NCI-H1436 treated with DMSO at 0.1 percent for 48 hours (cell line): ENCODE results near the gene TRIM22.
"Not testable (repeated sequence)": the region's sequence is repeated elsewhere in the genome, so short reads cannot be mapped to it uniquely, and the experiment has no call there.

ENCODE experiments used
- DNase-seq: peaks from one replicate; lab custom pipeline; 2025; lab: John Stamatoyannopoulos, UW

Gene TRIM22

GRCh38 chr11:5689551-5689983, at the start of gene TRIM22:
TSS of gene TRIM22 (plus strand) at chr11:5689790. CDS start at chr11:5696233, 6,443 bp downstream.
- no peak for DNase-seq

GRCh38 chr11:5639953-5640352, 49.6 kb upstream of the TRIM22 start:
- DNase-seq, result no peak

GRCh38 chr11:5643585-5643984, 46.0 kb upstream of the TRIM22 start:
- DNase-seq, result no peak

GRCh38 chr11:5646139-5646538, 43.5 kb upstream of the TRIM22 start:
- DNase-seq, result no peak

- DNase-seq, result no peak
Measured at GRCh38 chr11:5655474-5655873, 34.1 kb upstream of the TRIM22 start.

- DNase-seq, result not testable (repeated sequence)
Measured at GRCh38 chr11:5656956-5657355, 32.6 kb upstream of the TRIM22 start.

- DNase-seq, result no peak
Measured at GRCh38 chr11:5658318-5658717, 31.3 kb upstream of the TRIM22 start.

GRCh38 chr11:5663511-5663910, 26.1 kb upstream of the TRIM22 start:
- DNase-seq, result no peak

- no peak for DNase-seq
Measured at GRCh38 chr11:5665051-5665570, 24.5 kb upstream of the TRIM22 start.

GRCh38 chr11:5665746-5666401, 23.7 kb upstream of the TRIM22 start:
- no peak for DNase-seq

GRCh38 chr11:5666402-5666793, 23.2 kb upstream of the TRIM22 start:
- DNase-seq, result no peak

- DNase-seq, result no peak
Measured at GRCh38 chr11:5671831-5672230, 17.8 kb upstream of the TRIM22 start.

- no peak for DNase-seq
Measured at GRCh38 chr11:5674391-5674790, 15.2 kb upstream of the TRIM22 start.

GRCh38 chr11:5679811-5680210, 9.8 kb upstream of the TRIM22 start:
- no peak for DNase-seq

GRCh38 chr11:5682890-5683441, 6.6 kb upstream of the TRIM22 start:
- not testable (repeated sequence) for DNase-seq

GRCh38 chr11:5683620-5684019, 6.0 kb upstream of the TRIM22 start:
- DNase-seq, result not testable (repeated sequence)

- no peak for DNase-seq
Measured at GRCh38 chr11:5684036-5684645, 5.4 kb upstream of the TRIM22 start.

GRCh38 chr11:5684646-5685362, 4.8 kb upstream of the TRIM22 start, which contains the start of gene TRIM5:
TSS of gene TRIM5 (minus strand) at chr11:5685074. CDS start at chr11:5680177, 4,897 bp downstream.
- no peak for DNase-seq

- DNase-seq, result no peak
Measured at GRCh38 chr11:5686426-5686825, 3.2 kb upstream of the TRIM22 start.

- DNase-seq, result no peak
Measured at GRCh38 chr11:5688482-5688881, 1.1 kb upstream of the TRIM22 start.

GRCh38 chr11:5690216-5690615, 626 bp downstream of the TRIM22 start:
- no peak for DNase-seq

- no peak for DNase-seq
Measured at GRCh38 chr11:5690736-5691135, 1.1 kb downstream of the TRIM22 start.
